ENCODE results near the gene KCTD3.

- TF ChIP-seq, protein P1, sequence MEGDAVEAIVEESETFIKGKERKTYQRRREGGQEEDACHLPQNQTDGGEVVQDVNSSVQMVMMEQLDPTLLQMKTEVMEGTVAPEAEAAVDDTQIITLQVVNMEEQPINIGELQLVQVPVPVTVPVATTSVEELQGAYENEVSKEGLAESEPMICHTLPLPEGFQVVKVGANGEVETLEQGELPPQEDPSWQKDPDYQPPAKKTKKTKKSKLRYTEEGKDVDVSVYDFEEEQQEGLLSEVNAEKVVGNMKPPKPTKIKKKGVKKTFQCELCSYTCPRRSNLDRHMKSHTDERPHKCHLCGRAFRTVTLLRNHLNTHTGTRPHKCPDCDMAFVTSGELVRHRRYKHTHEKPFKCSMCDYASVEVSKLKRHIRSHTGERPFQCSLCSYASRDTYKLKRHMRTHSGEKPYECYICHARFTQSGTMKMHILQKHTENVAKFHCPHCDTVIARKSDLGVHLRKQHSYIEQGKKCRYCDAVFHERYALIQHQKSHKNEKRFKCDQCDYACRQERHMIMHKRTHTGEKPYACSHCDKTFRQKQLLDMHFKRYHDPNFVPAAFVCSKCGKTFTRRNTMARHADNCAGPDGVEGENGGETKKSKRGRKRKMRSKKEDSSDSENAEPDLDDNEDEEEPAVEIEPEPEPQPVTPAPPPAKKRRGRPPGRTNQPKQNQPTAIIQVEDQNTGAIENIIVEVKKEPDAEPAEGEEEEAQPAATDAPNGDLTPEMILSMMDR (IDR thresholded peaks at IDR 0.05): no peak
- no peak for TF ChIP-seq POLR2A (IDR thresholded peaks at IDR 0.05)
These were observed 36.2 kb downstream of the KCTD3 start for GRCh38 chr1:215603319-215603718.

Data from lower leg skin (tissue), 3 donors.